H1 (cell line): ENCODE data around the gene MYADM. TPM values are rescaled to one million over a fixed set of nuclear protein-coding genes. Genes with fewer than 3 reads are reported as not detected.

Experiments used
- CTCF ChIA-PET: fragments of 300-600 bp; sonication (Branson Sonifier 250); formaldehyde crosslinking; loops from one replicate; lab custom pipeline; 2021; ENCODE audit not compliant: partially characterized antibody; lab: Charles Lee
- POLR2A ChIA-PET: fragments of 300-600 bp; sonication (Branson Sonifier 250); formaldehyde crosslinking; loops from one replicate; lab custom pipeline; 2021; ENCODE audit warnings: inconsistent platforms; ENCODE audit not compliant: partially characterized antibody; lab: Charles Lee
- DNase-seq, 2 experiments: peaks; one replicate each; pipeline versions ENCODE4 v3.0.0 to v3.0.0-alpha.2; 2010 to 2022; ENCODE audit warnings: low spot score in 2 of 2, low read depth in 1 of 2, mixed read lengths in 1 of 2
- FAIRE-seq: peaks from 2 replicates; lab custom pipeline; 2011; peaks lifted over from hg19 to GRCh38; lab: Jason Lieb, UNC
- H2AFZ ChIP-seq: 2 replicates; pipeline ENCODE4 v1.8.1; 2012; ENCODE audit warnings: low read length, inconsistent platforms
- H2AK5ac ChIP-seq: 2 replicates; pipeline ENCODE4 v1.6.1; 2013; ENCODE audit warnings: low read depth, low read length
- H2BK120ac ChIP-seq: replicated peaks from 2 replicates; pipeline ENCODE3; 2013; ENCODE audit warnings: low read depth, low read length, inconsistent platforms
- H2BK12ac ChIP-seq: 2 replicates; pipeline ENCODE4 v1.6.1; 2013; ENCODE audit warnings: low read depth, low read length
- H2BK15ac ChIP-seq: 2 replicates; pipeline ENCODE4 v1.6.1; 2013; ENCODE audit warnings: low read length
- H2BK20ac ChIP-seq: 2 replicates; pipeline ENCODE4 v1.6.1; 2013; ENCODE audit warnings: low read length
- H2BK5ac ChIP-seq: 2 replicates; pipeline ENCODE4 v1.6.1; 2013; ENCODE audit warnings: low read depth, low read length
- H3K14ac ChIP-seq: 2 replicates; pipeline ENCODE4 v1.6.1; 2013; ENCODE audit warnings: inconsistent platforms; ENCODE audit not compliant: insufficient read length
- H3K18ac ChIP-seq: 2 replicates; pipeline ENCODE4 v1.6.1; 2013; ENCODE audit warnings: low read length; ENCODE audit errors: extremely low read depth
- H3K23ac ChIP-seq: 2 replicates; pipeline ENCODE4 v1.6.1; 2013; ENCODE audit warnings: inconsistent platforms; ENCODE audit not compliant: insufficient read length
- H3K23me2 ChIP-seq: 2 replicates; pipeline ENCODE4 v1.6.1; 2013; ENCODE audit warnings: low read depth, low read length
- H3K27ac ChIP-seq: 2 replicates; pipeline ENCODE4 v1.6.1; 2011; ENCODE audit warnings: low read depth, low read length, inconsistent platforms
- H3K27me3 ChIP-seq, 4 experiments: replicated peaks in 1 of 4; 1 replicate in 1 of 4; 2 replicates in 3 of 4; pipeline versions ENCODE4 v1.6.1 to v1.8.1; 2011 to 2013; ENCODE audit warnings: low read length in 3 of 4, mild to moderate bottlenecking in 3 of 4, inconsistent platforms in 2 of 4, mixed read lengths in 2 of 4, moderate library complexity in 1 of 4; ENCODE audit not compliant: control insufficient read depth in 3 of 4, insufficient read depth in 3 of 4; ENCODE audit errors: extremely low read depth in 1 of 4
- H3K36me3 ChIP-seq, 4 experiments: 2 replicates each; pipeline versions ENCODE4 v1.6.1 to v1.8.1; 2011 to 2013; ENCODE audit warnings: mild to moderate bottlenecking in 4 of 4, low read length in 3 of 4, moderate library complexity in 2 of 4, control low read depth in 1 of 4, inconsistent platforms in 1 of 4; ENCODE audit not compliant: insufficient read depth in 4 of 4, control insufficient read depth in 2 of 4
- H3K4ac ChIP-seq: replicated peaks from 2 replicates; pipeline ENCODE3; 2013; ENCODE audit warnings: low read length, low read depth, mixed read lengths, inconsistent platforms; ENCODE audit not compliant: insufficient read length
- H3K4me1 ChIP-seq, 4 experiments: replicated peaks in 1 of 4; 1 replicate in 1 of 4; 2 replicates in 3 of 4; pipeline versions ENCODE4 v1.6.1 to v1.8.1; 2011 to 2013; ENCODE audit warnings: low read length in 3 of 4, inconsistent platforms in 2 of 4, mixed read lengths in 1 of 4; ENCODE audit not compliant: insufficient read depth in 4 of 4, control insufficient read depth in 3 of 4
- H3K4me2 ChIP-seq, 2 experiments: 2 replicates each; pipeline versions ENCODE4 v1.6.1 to v1.8.1; 2011 to 2013; ENCODE audit warnings: low read depth in 2 of 2, low read length in 2 of 2, control low read depth in 1 of 2, inconsistent platforms in 1 of 2, mild to moderate bottlenecking in 1 of 2; ENCODE audit not compliant: insufficient read depth in 1 of 2
- H3K4me3 ChIP-seq, 4 experiments: fragments of 200-600, 300-600 bp in 1 of 4; sonication (generic), shearing (Covaris generic), sonication (Bioruptor Twin) in 1 of 4; 2 replicates each; pipeline versions ENCODE4 v1.5.1 to v1.8.1; 2011 to 2016; ENCODE audit warnings: low read length in 4 of 4, low read depth in 3 of 4, control low read depth in 2 of 4, inconsistent platforms in 2 of 4, mild to moderate bottlenecking in 2 of 4, mixed read lengths in 1 of 4, moderate library complexity in 1 of 4; ENCODE audit not compliant: insufficient read depth in 2 of 4; ENCODE audit errors: extremely low read depth in 1 of 4
- H3K56ac ChIP-seq: replicated peaks from 2 replicates; pipeline ENCODE3; 2013; ENCODE audit warnings: low read depth, mild to moderate bottlenecking, mixed read lengths, low read length, inconsistent platforms; ENCODE audit not compliant: insufficient read length
- H3K79me1 ChIP-seq: 2 replicates; pipeline ENCODE4 v1.6.1; 2013; ENCODE audit warnings: low read depth, low read length, control low read depth
- H3K79me2 ChIP-seq, 2 experiments: 2 replicates each; pipeline versions ENCODE4 v1.6.1 to v1.8.1; 2012 to 2013; ENCODE audit warnings: low read length in 2 of 2, mild to moderate bottlenecking in 2 of 2, inconsistent platforms in 1 of 2; ENCODE audit not compliant: insufficient read depth in 2 of 2, control insufficient read depth in 1 of 2
- H3K9ac ChIP-seq, 4 experiments: replicated peaks in 1 of 4; 1 replicate in 1 of 4; 2 replicates in 3 of 4; pipeline versions ENCODE4 v1.6.1 to v1.8.1; 2011 to 2013; ENCODE audit warnings: low read depth in 3 of 4, low read length in 3 of 4, control low read depth in 2 of 4, mild to moderate bottlenecking in 2 of 4, moderate library complexity in 2 of 4, inconsistent platforms in 1 of 4; ENCODE audit errors: extremely low read depth in 1 of 4
- H3K9me3 ChIP-seq, 2 experiments: 2 replicates each; pipeline versions ENCODE4 v1.6.1 to v1.8.1; 2012 to 2013; ENCODE audit warnings: mild to moderate bottlenecking in 2 of 2, moderate library complexity in 2 of 2, control low read depth in 1 of 2, inconsistent platforms in 1 of 2, low read depth in 1 of 2, low read length in 1 of 2, mixed read lengths in 1 of 2; ENCODE audit not compliant: insufficient read depth in 2 of 2
- H4K20me1 ChIP-seq, 2 experiments: replicated peaks in 1 of 2; 2 replicates each; pipeline versions ENCODE3 to v1.8.1; 2011 to 2013; ENCODE audit warnings: inconsistent platforms in 2 of 2, low read length in 2 of 2, mild to moderate bottlenecking in 1 of 2; ENCODE audit not compliant: insufficient read depth in 2 of 2, control insufficient read depth in 1 of 2
- H4K5ac ChIP-seq: 2 replicates; pipeline ENCODE4 v1.6.1; 2013; ENCODE audit warnings: low read length, low read depth, mixed read lengths, inconsistent platforms; ENCODE audit not compliant: insufficient read length
- H4K8ac ChIP-seq: 2 replicates; pipeline ENCODE4 v1.8.0; 2013; ENCODE audit warnings: mild to moderate bottlenecking, moderate library complexity, low read length, inconsistent platforms; ENCODE audit not compliant: insufficient read depth; ENCODE audit errors: extremely low read depth
- H4K91ac ChIP-seq: replicated peaks from 2 replicates; pipeline ENCODE3; 2013; ENCODE audit warnings: low read length, mixed read lengths, inconsistent platforms; ENCODE audit not compliant: insufficient read length
- KDM4A ChIP-seq: IDR thresholded peaks from one replicate; pipeline ENCODE4 v1.7.1; 2012; ENCODE audit warnings: low read depth, mild to moderate bottlenecking, moderate library complexity, low read length, inconsistent platforms; ENCODE audit not compliant: severe bottlenecking
- RBBP5 ChIP-seq: IDR thresholded peaks from 2 replicates; pipeline ENCODE4 v1.7.1; 2012; ENCODE audit warnings: low read depth, mild to moderate bottlenecking, inconsistent platforms, low read length, moderate library complexity, borderline replicate concordance
- YY1 ChIP-seq: IDR thresholded peaks from 2 replicates; pipeline ENCODE4 v1.6.1; 2011; ENCODE audit warnings: low read depth, mild to moderate bottlenecking, low read length
- WGBS, 2 experiments: shearing (Covaris generic) in 1 of 2; methylation state at CpG; one replicate each; pipeline versions ENCODE4 v1.1.6 to v1.1.7; 2013 to 2015; ENCODE audit warnings: low lambda C conversion rate in 2 of 2, mixed read lengths in 2 of 2, inconsistent platforms in 1 of 2, low coverage in 1 of 2, missing lambda C conversion rate in 1 of 2; ENCODE audit not compliant: insufficient replicate concordance in 2 of 2, insufficient coverage in 1 of 2, insufficient read length in 1 of 2; ENCODE audit errors: extremely low coverage in 1 of 2, missing lambda C conversion rate in 1 of 2; 5-methylcytosine and 5-hydroxymethylcytosine counted together
- polyA plus RNA-seq, 7 experiments: library from polyadenylated mRNA; depleted of rRNA in 3 of 7; stranded (reverse) in 5 of 7; unstranded in 2 of 7; fragments of >200 nt in 5 of 7; fragments of 200-250 nt in 2 of 7; gene quantifications; 1 replicate in 5 of 7; 2 replicates in 1 of 7; 4 replicates in 1 of 7; pipeline versions ENCODE4 v1.2.1 to v1.2.3, GENCODE V29; 2011 to 2013; ENCODE audit warnings: missing spikeins in 2 of 7, mixed read lengths in 2 of 7
- total RNA-seq: library from RNA; stranded (reverse); fragmentation: NEBNext Ultra II Directional; extraction: Animal tissue kit (Norgen Biotek cat#: 25700); gene quantifications from 2 replicates; pipeline ENCODE4 v1.2.1, GENCODE V29; 2021

The MYADM gene
- total and polyA plus RNA-seq, 2 of the 8 experiments (the other 6 are each of a cell fraction or from before 2014, with no cell fraction given) = 70.1 to 74.2 TPM

- POLR2A ChIA-PET = interaction anchor here (1.0 to 2.0 kb wide), 3 partner anchors 11 to 27 kb away, joined by 4 to 7 read pairs (median 4); no protein-coding TSS in a partner anchor
- no peaks in the 10 kb centered on the region for H3K9me3 ChIP-seq
- H2BK12ac ChIP-seq = no peak overlapping the region
- no peak overlapping the region for H4K91ac ChIP-seq
- no peak for DNase-seq
- H3K9ac ChIP-seq = no peak overlapping the region
- no peak overlapping the region for H4K5ac ChIP-seq
- CTCF ChIA-PET = interaction anchor here (1.1 to 3.9 kb wide), 4 partner anchors 10 to 317 kb away, joined by 3 to 43 read pairs (median 6); partner anchors contain the start of gene CNOT3
- no peak overlapping the region for H4K8ac ChIP-seq
- H2BK120ac ChIP-seq = no peak overlapping the region
- H3K27ac ChIP-seq = no peak overlapping the region
- H3K4me2 ChIP-seq = no peak overlapping the region
- TF ChIP-seq RBBP5 (no peak), KDM4A (no peak), YY1 (no peak)
- TF ChIP-seq, all 59 proteins: peak for 0
- Histone ChIP-seq H2BK20ac (no peak overlapping the region), H3K36me3 (no peaks in the 10 kb centered on the region), H3K27me3 (no peaks in the 10 kb centered on the region), H3K79me1 (no peaks in the 10 kb centered on the region), H3K4me3 (no peak overlapping the region), H2AFZ (no peak overlapping the region), H3K4ac (no peak overlapping the region), H3K4me1 (peaks cover 0 to 8% (median 3%) of the 10 kb centered on the region in 4 experiments; a peak in 5 of 7 replicates), H2BK5ac (no peak overlapping the region), H4K20me1 (no peaks in the 10 kb centered on the region), H3K18ac (no peak overlapping the region), H3K23me2 (no peaks in the 10 kb centered on the region), H3K23ac (no peak overlapping the region), H3K79me2 (no peaks in the 10 kb centered on the region), H2BK15ac (no peak overlapping the region), H3K14ac (no peak overlapping the region), H2AK5ac (no peak overlapping the region), H3K56ac (no peak overlapping the region)
- FAIRE-seq = no peak
- WGBS, 2 experiments = 95% methylated on average over 5 of the region's 5 CpGs; no CpG with 5 or more reads in 1 of the 2 experiments
Observed at GRCh38 chr19:53819861-53820260, 47.8 kb upstream of the MYADM start.
